Measurements from ENCODE around the gene LTBP2.
"Not testable (repeated sequence)": the region's sequence is repeated elsewhere in the genome, so short reads cannot be mapped to it uniquely, and the experiment has no call there.

LTBP2 gene

GRCh38 chr14:74462993-74463392 lies 149.0 kb downstream of the LTBP2 start:
- H3K4me3 ChIP-seq (ENCODE audit: control insufficient read depth, low read depth, low read length), result no peak overlapping the region
- no peak for DNase-seq (ENCODE audit: low read depth)
- TF ChIP-seq CTCF (IDR thresholded peaks at IDR 0.05; ENCODE audit: control insufficient read depth, insufficient read depth, low read depth, low read length, missing control alignments), result no peak

- no peak for DNase-seq (ENCODE audit: low read depth)
- no peak for TF ChIP-seq CTCF (IDR thresholded peaks at IDR 0.05; ENCODE audit: control insufficient read depth, insufficient read depth, low read depth, low read length, missing control alignments)
- H3K4me3 ChIP-seq (ENCODE audit: control insufficient read depth, low read depth, low read length), result no peak overlapping the region
Observed at GRCh38 chr14:74459976-74460375, 152.1 kb downstream of the LTBP2 start.

- peak; percentile 87 for TF ChIP-seq CTCF (IDR thresholded peaks at IDR 0.05; ENCODE audit: control insufficient read depth, insufficient read depth, low read depth, low read length, missing control alignments)
- no peak overlapping the region for H3K4me3 ChIP-seq (ENCODE audit: control insufficient read depth, low read depth, low read length)
- peak; percentile 42 for DNase-seq (ENCODE audit: low read depth)
Observed at GRCh38 chr14:74459289-74459946, 152.6 kb downstream of the LTBP2 start.

GRCh38 chr14:74457565-74457895 lies 154.5 kb downstream of the LTBP2 start:
- TF ChIP-seq CTCF (IDR thresholded peaks at IDR 0.05; ENCODE audit: control insufficient read depth, insufficient read depth, low read depth, low read length, missing control alignments), result no peak
- no peak overlapping the region for H3K4me3 ChIP-seq (ENCODE audit: control insufficient read depth, low read depth, low read length)
- DNase-seq (ENCODE audit: low read depth), result no peak

- TF ChIP-seq CTCF (IDR thresholded peaks at IDR 0.05; ENCODE audit: control insufficient read depth, insufficient read depth, low read depth, low read length, missing control alignments), result no peak
- DNase-seq (ENCODE audit: low read depth), result no peak
- no peak overlapping the region for H3K4me3 ChIP-seq (ENCODE audit: control insufficient read depth, low read depth, low read length)
Observed at GRCh38 chr14:74456684-74457564, 155.1 kb downstream of the LTBP2 start.

- not testable (repeated sequence) for DNase-seq (ENCODE audit: low read depth)
Observed at GRCh38 chr14:74454397-74454796, 157.6 kb downstream of the LTBP2 start.

More at GRCh38 chr14:74454397-74454796, 157.6 kb downstream of the LTBP2 start:
- not testable (repeated sequence) for H3K4me3 ChIP-seq (ENCODE audit: control insufficient read depth, low read depth, low read length)
